HT-29 (cell line): ENCODE measurements around the gene HOXA11. TPM values are rescaled to one million over a fixed set of nuclear protein-coding genes. Genes with fewer than 3 reads are reported as not detected.

ENCODE experiments used
- DNase-seq: peaks from one replicate; pipeline ENCODE4 v3.0.0-alpha.2; 2015; ENCODE audit warnings: low spot score
- total RNA-seq: library from RNA; depleted of rRNA; stranded (reverse); fragments of >200 nt; shearing (Covaris generic); gene quantifications from 2 replicates; pipeline ENCODE4 v1.2.3, GENCODE V29; 2014; rRNA removed

Gene HOXA11
- total RNA-seq, result 67.7 and 74.3 TPM in 2 replicates

GRCh38 chr7:27185013-27185853 is at the start of gene HOXA11:
TSS of gene HOXA11 (minus strand) at chr7:27185232. CDS start at chr7:27185144, 88 bp downstream.
- peak; percentile 70 for DNase-seq

DNA sequence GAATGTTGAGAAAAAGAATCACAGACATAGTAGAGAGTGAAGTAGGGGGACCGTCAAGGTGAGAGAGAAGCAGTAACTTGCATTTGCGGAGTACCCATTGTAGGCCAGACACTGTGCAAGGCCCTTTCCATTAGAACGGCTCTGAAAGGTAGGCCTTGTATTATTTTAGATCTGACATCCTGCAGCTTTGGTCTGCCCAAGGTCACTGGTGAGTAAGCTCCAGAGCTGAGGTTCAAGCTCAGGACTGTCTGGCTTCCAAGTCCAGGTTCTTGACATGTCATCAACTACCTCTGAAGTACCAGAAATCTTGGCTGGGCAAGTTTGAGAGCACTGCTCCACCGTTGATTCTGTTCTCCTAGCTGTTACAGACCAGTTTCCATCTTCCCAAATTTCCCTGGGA is 44.4 kb upstream of the HOXA11 start:
- DNase-seq, result no peak

DNA sequence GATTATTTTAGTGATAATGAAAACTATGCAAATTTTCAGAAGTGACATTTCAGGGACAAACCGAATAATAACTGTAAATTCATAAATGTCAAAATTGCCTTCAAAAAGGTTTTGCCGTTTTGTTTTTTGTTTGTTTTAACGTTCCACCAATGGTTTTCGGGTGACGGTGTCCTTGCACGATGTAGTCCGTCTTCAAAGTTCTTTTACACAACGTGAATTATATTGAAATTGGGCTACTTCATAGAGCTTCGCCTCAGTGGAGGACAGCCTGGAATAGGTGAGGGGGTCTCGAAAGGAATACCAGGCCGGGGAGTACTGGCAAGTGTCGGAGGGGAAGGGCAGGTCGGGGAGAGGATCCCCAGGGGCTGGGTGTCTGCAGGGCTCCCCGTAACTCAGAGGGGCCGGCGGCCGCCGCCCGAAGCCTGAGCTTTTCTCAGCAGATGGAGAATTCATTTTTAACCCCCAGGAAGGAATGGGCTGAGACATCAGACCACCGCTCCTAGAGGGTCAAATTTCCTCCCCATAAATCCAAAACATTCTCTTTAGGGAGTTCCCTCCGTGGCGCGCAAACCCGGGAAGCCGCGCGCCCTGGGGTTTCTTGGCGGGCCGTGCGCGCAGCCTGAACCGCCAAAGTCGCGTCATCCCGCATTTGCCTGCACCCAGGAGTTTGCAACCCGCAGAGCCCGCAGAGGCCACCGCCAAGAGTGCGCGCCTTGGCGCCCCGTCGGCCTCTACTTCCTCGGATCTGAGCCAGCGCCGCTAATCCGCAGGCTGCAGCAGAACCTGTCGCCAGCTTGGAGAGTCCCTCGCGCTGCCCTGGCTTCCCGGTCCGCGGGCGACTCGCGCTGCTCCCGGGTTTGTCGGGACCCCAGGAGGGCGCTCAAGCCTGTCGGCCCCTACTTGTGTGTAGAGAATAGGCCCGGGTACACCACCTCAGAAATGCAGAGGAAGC is 40.2 kb upstream of the HOXA11 start:
- DNase-seq, result no peak

- no peak for DNase-seq
These were observed 39.0 kb upstream of the HOXA11 start for GRCh38 chr7:27223941-27224575.

GRCh38 chr7:27221201-27221797 is 36.3 kb upstream of the HOXA11 start:
- no peak for DNase-seq

GRCh38 chr7:27220440-27220955 is 35.5 kb upstream of the HOXA11 start:
- DNase-seq, result no peak

- DNase-seq, result no peak
These were observed 34.8 kb upstream of the HOXA11 start for GRCh38 chr7:27219821-27220220.

DNA sequence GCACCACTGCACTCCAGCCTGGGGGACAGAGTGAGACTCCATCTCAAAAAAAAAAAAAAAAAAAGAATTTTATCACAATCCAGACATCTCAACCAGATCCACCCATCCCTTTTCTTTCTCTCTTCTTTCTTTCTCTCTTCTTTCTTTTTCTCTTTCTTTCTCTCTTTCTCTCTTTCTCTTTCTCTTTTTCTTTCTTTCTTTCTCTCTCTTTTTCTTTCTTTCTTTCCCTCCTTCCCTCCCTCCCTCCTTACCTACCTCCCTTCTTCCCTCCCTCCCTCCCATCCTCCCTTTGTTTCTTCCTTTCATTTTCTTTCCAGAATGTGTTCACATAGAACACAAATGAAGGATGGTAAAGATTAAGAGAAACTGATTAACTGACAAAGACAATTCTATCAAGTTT is 32.9 kb upstream of the HOXA11 start:
- no peak for DNase-seq

DNA sequence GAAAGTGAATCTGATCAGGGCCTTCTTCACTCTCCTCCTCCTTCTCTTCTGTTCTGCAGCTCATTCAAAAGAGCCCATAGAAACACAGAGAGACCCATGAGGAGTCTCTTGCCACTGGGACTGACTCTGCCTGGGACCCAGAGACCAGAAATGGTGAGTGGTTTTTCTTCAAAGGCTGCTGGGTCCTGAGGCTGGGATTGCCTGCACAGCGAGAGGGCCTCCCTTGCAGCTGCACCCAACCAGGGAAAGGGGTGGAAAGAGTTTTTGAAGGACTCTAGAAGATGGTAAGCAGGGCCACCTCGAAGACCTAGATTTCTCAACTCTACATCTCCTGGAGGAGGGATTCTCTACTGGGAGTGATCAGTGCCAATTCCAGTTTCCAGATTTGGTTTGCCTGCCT is 30.3 kb upstream of the HOXA11 start:
- DNase-seq, result no peak

GRCh38 chr7:27214239-27214950 is 29.4 kb upstream of the HOXA11 start:
- DNase-seq, result no peak

DNA sequence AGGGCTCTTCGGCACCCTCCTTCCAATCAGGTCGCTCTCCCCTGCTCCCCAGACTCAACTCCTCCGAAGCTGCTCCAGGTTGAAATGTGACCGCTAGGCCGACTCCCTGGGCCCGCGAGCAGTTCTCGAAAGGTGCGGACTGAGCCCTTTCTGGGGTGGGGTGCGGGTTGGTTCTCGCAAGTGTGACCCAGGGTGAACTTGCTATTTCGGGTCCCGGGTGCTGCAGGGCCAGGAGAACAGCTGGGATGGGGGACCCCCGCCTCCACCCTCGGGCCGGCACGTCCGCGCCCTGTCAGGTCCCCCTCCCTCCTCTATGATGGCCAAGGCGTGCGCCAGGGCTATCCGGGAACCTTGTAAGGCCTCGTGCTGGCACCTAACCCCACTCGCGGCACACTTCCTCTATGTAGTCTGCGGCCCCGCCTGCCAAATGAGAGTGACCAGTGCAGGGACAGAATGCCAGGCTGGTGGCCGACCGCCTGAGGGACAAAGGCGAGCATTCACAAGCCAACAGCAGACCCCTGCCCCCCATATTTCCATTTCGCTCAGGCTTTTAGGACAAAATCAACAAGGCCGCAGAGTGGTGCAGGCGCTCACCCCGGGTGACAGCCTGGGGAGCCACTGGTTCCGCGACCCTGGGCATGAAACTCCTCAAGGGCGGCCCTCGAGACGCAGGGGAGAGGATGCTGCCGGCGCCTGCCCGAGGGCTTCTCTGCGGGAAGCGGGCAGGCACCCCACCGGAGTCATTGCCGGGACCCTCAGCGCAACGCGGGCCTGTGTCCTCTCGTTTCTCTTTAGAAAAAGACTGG is 28.6 kb upstream of the HOXA11 start:
- no peak for DNase-seq

- no peak for DNase-seq
These were observed 27.7 kb upstream of the HOXA11 start for GRCh38 chr7:27212497-27213432.

- no peak for DNase-seq
These were observed 26.8 kb upstream of the HOXA11 start for GRCh38 chr7:27211764-27212204.

DNA sequence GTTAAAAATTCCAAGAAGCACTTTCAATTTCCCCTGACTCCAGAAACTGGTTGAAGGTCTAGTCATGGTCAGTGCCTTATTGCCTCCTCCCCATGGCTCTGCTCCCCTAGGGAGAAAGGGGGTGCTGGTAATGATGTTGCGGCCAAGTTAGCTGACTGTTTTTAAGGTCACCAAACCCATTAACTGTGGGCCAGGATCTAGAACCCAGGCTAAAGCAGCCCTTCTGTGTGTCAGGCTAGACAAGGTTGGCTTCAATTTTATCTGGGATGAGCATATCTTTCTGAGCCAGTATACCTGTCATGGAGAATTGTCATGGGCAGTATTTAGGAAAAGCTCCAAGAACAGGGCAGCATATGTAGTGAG is 26.0 kb upstream of the HOXA11 start:
- DNase-seq, result no peak

DNA sequence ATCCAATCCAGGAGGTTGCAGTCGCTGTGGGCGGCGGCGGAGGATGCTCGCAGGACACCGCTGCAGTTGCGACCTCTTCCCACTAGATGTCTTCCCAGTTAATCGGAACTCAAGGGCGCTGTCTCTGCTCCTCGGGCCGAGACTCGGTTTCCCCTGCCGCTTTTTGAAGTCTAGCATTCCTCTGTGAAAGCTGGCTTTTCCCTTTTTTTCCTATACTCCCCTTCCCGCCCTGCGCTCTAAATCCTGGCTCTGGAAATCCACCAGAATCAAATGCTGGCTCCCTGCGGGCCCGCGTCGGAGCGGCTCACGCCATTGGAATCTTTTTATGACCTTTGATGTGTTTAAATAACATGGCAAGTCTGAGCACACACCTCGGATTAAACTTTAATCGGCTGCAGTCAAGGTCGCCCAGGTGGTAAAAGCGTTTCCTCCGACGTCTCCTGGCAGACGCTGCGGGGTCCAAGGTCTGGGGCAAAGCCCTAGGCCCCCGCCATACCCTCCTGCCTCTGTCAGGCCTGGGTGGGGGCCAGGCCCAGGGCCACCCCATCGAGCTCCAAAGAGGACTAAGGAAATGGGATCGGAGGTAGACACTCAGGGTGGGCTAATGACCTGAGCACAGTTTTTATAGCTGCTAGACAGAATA is 25.5 kb upstream of the HOXA11 start:
- DNase-seq, result peak; percentile 82

GRCh38 chr7:27209933-27210440 is 25.0 kb upstream of the HOXA11 start:
- DNase-seq, result no peak

GRCh38 chr7:27208998-27209397 is 24.0 kb upstream of the HOXA11 start:
- DNase-seq, result no peak
